Right lobe of liver (tissue), 6 donors: ENCODE data around the gene ABLIM2. TPM values are rescaled to one million over a fixed set of nuclear protein-coding genes. Genes with fewer than 3 reads are reported as not detected.
A peak's percentile ranks its signal among the peaks of the same experiment; 100 is the strongest.
"Not testable (repeated sequence)": the region's sequence is repeated elsewhere in the genome, so short reads cannot be mapped to it uniquely, and the experiment has no call there.

ENCODE experiments used
- ATAC-seq, 4 donors: fragments of 200-7000 bp; cut with Tn5 transposase; one replicate each; pipeline ENCODE4 v1.9.1; 2020; ENCODE audit warnings: mild to moderate bottlenecking in 4 of 4, moderate library complexity in 4 of 4
- DNase-seq, 3 donors: peaks; one replicate each; pipeline ENCODE4 v3.0.0-alpha.2; 2020
- H3K27ac ChIP-seq, 3 donors: fragments of 200-600 bp; one replicate each; pipeline ENCODE4 v1.8.0; 2022
- H3K27me3 ChIP-seq, 2 donors: fragments of 200-600 bp; one replicate each; pipeline ENCODE4 v1.8.0; 2022
- H3K36me3 ChIP-seq, 4 donors: fragments of 200-600 bp; sonication (generic) in 1 of 4; one replicate each; pipeline versions ENCODE4 v1.5.1 to v1.8.0; 2017 to 2022; ENCODE audit warnings: control low read depth in 1 of 4
- H3K4me1 ChIP-seq, 4 donors: fragments of 200-600 bp; sonication (generic) in 1 of 4; one replicate each; pipeline versions ENCODE4 v1.5.1 to v1.8.0; 2017 to 2022; ENCODE audit warnings: control low read depth in 1 of 4
- H3K4me3 ChIP-seq, 3 donors: fragments of 200-600 bp; one replicate each; pipeline ENCODE4 v1.8.0; 2022
- H3K9me3 ChIP-seq, 4 donors: fragments of 200-600 bp; sonication (generic) in 1 of 4; one replicate each; pipeline versions ENCODE4 v1.5.1 to v1.8.0; 2017 to 2022; ENCODE audit warnings: control low read depth in 1 of 4
- POLR2A ChIP-seq: fragments of 450-650 bp; IDR thresholded peaks from one replicate; pipeline ENCODE4 v1.6.1; 2017; ENCODE audit warnings: antibody characterized with exemption, mild to moderate bottlenecking
- WGBS: methylation state at CpG from one replicate; pipeline ENCODE4 v1.1.6; 2018; ENCODE audit warnings: low coverage, low lambda C conversion rate; ENCODE audit not compliant: insufficient coverage; ENCODE audit errors: missing lambda C conversion rate; 5-methylcytosine and 5-hydroxymethylcytosine counted together
- intact Hi-C, 2 donors: fragments of 100-400 bp; cut with DNase I; formaldehyde crosslinking; loops; one replicate each; pipeline versions ENCODE4 v1.11.2 to v1.14.1; 2022
- total RNA-seq, 6 experiments: library from RNA; depleted of rRNA in 2 of 6; stranded (reverse); fragments of >200 nt in 2 of 6; fragmentation: NEBNext Ultra II Directional in 3 of 6; extraction: Animal tissue kit (Norgen Biotek cat#: 25700) in 3 of 6; gene quantifications; one replicate each; pipeline versions ENCODE4 v1.1.0 to v1.2.4, GENCODE V29; 2016 to 2023
- TF ChIP-seq, protein P1 (sequence below), 4 donors: fragments of 200-600 bp in 3 of 4; fragments of 450-650 bp in 1 of 4; IDR thresholded peaks; one replicate each; pipeline versions ENCODE4 v1.5.1 to v1.8.0; 2016 to 2022; ENCODE audit warnings: antibody characterized with exemption in 4 of 4, mild to moderate bottlenecking in 2 of 4
- donor health status: DM: no; HTN: yes; CAD: no.
- donor health status: DM: no; HTN: no; CAD: no.
- donor health status: DM: no; HTN: no; CAD: no.
- donor health status: DM: no; HTN: yes; CAD: no.
- donor health status: DM: no; HTN: yes; CAD: no.

Gene ABLIM2
- total RNA-seq, 6 experiments from 2014 or later = 0.93 to 3.5 (median 2.3) TPM

GRCh38 chr4:7947927-7948326 is 210.7 kb downstream of the ABLIM2 start:
- Histone ChIP-seq H3K36me3 (no peaks in the 10 kb centered on the region), H3K4me3 (no peak overlapping the region), H3K9me3 (no peaks in the 10 kb centered on the region), H3K27me3 (no peaks in the 10 kb centered on the region), H3K4me1 (peaks cover 0 to 6% (median 0%) of the 10 kb centered on the region in 4 donors), H3K27ac (no peak overlapping the region)
- ATAC-seq (no peak), DNase-seq (no peak)
- TF ChIP-seq POLR2A = no peak
- TF ChIP-seq, protein P1, sequence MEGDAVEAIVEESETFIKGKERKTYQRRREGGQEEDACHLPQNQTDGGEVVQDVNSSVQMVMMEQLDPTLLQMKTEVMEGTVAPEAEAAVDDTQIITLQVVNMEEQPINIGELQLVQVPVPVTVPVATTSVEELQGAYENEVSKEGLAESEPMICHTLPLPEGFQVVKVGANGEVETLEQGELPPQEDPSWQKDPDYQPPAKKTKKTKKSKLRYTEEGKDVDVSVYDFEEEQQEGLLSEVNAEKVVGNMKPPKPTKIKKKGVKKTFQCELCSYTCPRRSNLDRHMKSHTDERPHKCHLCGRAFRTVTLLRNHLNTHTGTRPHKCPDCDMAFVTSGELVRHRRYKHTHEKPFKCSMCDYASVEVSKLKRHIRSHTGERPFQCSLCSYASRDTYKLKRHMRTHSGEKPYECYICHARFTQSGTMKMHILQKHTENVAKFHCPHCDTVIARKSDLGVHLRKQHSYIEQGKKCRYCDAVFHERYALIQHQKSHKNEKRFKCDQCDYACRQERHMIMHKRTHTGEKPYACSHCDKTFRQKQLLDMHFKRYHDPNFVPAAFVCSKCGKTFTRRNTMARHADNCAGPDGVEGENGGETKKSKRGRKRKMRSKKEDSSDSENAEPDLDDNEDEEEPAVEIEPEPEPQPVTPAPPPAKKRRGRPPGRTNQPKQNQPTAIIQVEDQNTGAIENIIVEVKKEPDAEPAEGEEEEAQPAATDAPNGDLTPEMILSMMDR (IDR thresholded peaks at IDR 0.05) = no peak
- 48% methylated on average over 4 of the region's 4 CpGs for WGBS
- intact Hi-C loops = no loop called here

DNA sequence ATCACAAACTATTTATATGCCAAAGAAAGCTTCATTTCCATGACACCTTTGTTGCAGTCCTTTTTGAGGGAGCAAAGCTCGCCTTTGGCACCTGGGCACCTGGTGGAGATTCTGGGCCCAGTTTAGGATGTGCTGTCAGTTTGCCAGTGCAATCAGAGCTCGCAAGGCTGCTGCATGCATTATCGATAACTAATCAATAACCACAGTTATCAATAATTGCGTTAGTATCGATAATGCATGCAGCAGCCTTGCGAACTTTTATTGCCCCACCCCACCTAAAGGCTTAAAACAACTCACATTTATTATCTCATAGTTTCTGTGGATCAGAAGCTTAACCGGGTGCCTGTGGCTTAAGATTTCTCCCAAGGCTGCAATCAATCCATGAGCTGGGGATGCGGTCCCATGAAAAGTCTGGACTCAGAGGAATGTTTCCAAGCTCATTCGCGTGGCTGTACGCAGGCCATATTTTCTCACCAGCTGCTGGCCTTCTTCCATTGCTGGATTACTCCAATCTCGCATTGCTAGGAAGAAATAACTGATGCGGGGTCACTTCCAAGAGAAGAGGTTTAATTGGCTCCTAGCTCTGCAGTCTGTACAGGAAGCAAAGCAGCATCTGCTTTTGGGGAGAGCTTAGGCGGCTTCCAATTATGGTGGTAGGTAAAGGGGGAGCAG is 212.8 kb downstream of the ABLIM2 start:
- Histone ChIP-seq H3K27ac (no peak overlapping the region), H3K9me3 (no peaks in the 10 kb centered on the region), H3K4me1 (peaks cover 0 to 6% (median 0%) of the 10 kb centered on the region in 4 donors), H3K4me3 (no peak overlapping the region), H3K27me3 (no peaks in the 10 kb centered on the region), H3K36me3 (no peaks in the 10 kb centered on the region)
- ATAC-seq = no peak
- TF ChIP-seq, protein P1 (IDR thresholded peaks at IDR 0.05) = no peak
- TF ChIP-seq POLR2A = no peak
- intact Hi-C loops = no loop called here
- WGBS = 86% methylated on average over 13 of the region's 14 CpGs
- DNase-seq = peak in 1 of 3 donors; percentile 3

DNA sequence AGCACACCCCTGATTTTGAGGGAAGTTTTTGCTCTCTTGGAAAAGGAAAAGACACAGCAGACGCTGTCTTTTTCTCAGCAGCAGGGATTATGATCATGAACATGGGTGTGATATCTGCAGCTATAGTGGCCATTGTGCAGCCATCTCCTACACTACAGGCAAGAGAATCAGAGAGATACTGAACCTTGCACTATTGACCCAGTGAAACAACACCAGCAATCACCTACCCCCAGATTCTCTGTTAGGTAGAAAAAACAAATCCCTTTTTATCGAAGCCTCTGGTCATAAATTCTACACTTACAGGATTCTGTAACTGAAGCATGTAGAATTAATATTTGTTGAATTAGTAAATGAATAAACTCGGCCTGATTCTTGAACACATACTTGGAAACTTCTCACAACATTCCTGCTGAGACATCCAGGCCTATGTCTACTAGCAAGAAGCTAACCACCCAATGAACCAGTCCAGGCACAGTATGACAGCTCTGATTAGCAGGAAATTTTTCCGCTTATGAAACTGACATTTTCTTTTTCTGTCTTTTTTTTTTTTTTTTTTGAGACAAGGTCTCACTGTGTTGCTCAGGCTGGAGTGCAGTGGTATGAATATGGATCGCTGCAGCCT is 213.9 kb downstream of the ABLIM2 start:
- H3K27ac ChIP-seq = no peak overlapping the region
- no peaks in the 10 kb centered on the region for H3K27me3 ChIP-seq
- 59% methylated on average over 3 of the region's 5 CpGs for WGBS
- ATAC-seq = peak; percentile 18 to 57 (median 47)
- DNase-seq = no peak
- TF ChIP-seq POLR2A = no peak
- intact Hi-C loops = no loop called here
- H3K4me3 ChIP-seq = no peak overlapping the region
- no peaks in the 10 kb centered on the region for H3K36me3 ChIP-seq
- H3K9me3 ChIP-seq = no peaks in the 10 kb centered on the region
- H3K4me1 ChIP-seq = peaks cover 0 to 6% (median 0%) of the 10 kb centered on the region in 4 donors

DNA sequence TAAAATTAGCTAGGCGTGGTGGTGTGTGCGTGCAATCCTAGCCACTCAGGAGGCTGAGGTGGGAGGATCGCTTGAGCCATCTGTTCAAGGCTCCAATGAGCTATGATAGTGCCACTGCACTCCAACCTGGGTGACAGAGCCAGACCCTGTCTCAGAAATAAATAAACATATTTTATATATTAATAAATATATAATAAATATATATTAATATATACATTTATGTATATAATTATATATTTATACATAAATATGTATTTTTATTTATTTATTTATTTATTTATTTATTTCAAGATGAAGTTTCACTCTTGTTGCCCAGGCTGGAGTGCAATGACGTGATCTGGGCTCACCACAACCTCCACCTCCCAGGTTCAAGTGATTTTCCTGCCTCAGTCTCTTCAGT is 214.9 kb downstream of the ABLIM2 start:
- 90% methylated on average over 4 of the region's 4 CpGs for WGBS

GRCh38 chr4:7943211-7943610 is 215.4 kb downstream of the ABLIM2 start:
- H3K4me1 ChIP-seq = peaks cover 0 to 6% (median 0%) of the 10 kb centered on the region in 4 donors
- TF ChIP-seq POLR2A = no peak
- TF ChIP-seq, protein P1 (IDR thresholded peaks at IDR 0.05) = no peak
- H3K27me3 ChIP-seq = peaks cover 0 to 8% of the 10 kb centered on the region in 2 donors
- ATAC-seq (no peak), DNase-seq (no peak)
- H3K4me3 ChIP-seq = no peak overlapping the region
- intact Hi-C loops = no loop called here
- H3K36me3 ChIP-seq = no peaks in the 10 kb centered on the region
- no peak overlapping the region for H3K27ac ChIP-seq
- H3K9me3 ChIP-seq = no peaks in the 10 kb centered on the region
- 82% methylated on average over 7 of the region's 8 CpGs for WGBS

More for the DNA sequence above, 214.9 kb downstream of the ABLIM2 start:
- H3K36me3 ChIP-seq, H3K9me3 ChIP-seq, H3K4me3 ChIP-seq, H3K4me1 ChIP-seq, H3K27me3 ChIP-seq, H3K27ac ChIP-seq, DNase-seq, intact Hi-C loops, ATAC-seq: not testable (repeated sequence)
